GM19023 (cell line): ENCODE data around the gene LOC101059915.
"Not testable (repeated sequence)": the region's sequence is repeated elsewhere in the genome, so short reads cannot be mapped to it uniquely, and the experiment has no call there.

Experiments used
- ATAC-seq: cut with Tn5 transposase; IDR thresholded peaks from one replicate; pipeline ENCODE4 v1.9.1; 2021; ENCODE audit warnings: mild to moderate bottlenecking, moderate library complexity; ENCODE audit not compliant: unreplicated experiment

LOC101059915 gene

DNA sequence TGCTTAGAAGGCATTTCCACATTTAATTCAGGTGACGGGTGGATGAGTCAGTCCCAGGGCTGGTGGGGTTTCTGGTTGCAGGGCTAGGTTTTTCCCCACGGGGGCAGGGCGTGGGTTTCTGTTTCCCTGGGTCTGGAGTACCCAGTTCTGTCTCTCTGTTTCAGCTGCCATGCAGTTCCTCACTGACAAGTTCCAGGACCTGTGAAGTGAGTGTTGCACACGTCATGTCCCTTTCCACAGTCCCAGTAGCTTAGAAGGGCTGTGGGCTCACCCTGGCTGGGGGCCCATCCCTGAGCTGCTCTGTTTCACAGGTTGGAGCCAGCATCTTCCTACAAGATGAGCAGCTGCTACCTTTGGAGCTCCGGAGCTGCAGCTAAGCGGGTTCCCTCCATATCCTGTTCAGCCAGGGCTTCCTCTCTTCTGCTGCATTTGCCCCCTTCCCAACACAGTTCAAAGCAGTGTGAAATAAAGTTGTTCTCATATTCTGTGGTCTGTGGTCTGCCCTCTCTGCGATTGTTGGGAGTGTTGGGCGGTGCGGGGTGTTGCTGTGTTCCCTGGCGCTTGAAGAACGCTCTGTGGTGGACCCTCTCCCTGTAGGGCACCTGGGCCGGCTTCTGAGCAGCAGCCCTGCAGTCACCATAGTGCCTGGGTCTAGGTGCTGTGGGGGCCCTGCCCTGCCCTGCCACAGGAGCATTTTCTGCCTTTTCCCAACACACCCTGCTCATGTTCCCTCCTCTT is 3.9 kb downstream of the LOC101059915 start:
- no peak for ATAC-seq

DNA sequence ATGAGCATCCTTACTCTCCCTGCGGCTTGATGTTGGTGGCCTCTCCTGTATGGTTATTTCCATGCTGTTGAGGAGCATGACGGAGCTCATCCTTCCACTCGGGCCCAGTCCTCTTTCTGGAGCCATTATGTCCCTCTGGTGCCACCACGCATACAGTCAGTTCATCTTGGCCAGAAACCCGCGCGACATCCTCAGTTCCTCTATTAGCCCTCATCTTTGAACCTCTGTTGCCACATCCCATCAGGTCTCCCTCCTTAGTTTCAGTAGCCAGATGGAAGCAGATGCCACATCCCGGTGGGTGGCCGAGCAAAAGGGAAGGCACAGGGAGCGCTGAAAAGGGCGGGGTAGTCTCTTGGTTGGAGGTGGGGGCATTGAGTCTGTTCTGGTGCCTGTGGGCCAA is 4.6 kb downstream of the LOC101059915 start:
- ATAC-seq: no peak

DNA sequence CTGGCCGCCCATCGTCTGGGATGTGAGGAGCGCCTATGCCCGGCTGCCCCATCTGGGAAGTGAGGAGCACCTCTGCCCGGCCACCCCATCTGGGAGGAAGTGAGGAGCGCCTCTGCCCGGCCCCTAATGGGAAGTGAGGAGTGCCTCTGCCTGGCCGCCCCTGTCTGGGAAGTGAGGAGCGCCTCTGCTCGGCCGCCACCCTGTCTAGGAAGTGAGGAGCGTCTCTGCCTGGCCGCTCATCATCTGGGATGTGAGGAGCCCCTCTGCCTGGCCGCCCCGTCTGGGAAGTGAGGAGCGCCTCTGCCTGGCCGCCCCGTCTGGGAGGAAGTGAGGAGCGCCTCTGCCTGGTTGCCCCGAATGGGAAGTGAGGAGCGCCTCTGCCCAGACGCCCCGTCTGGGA is 8.3 kb downstream of the LOC101059915 start:
- not testable (repeated sequence) for ATAC-seq

DNA sequence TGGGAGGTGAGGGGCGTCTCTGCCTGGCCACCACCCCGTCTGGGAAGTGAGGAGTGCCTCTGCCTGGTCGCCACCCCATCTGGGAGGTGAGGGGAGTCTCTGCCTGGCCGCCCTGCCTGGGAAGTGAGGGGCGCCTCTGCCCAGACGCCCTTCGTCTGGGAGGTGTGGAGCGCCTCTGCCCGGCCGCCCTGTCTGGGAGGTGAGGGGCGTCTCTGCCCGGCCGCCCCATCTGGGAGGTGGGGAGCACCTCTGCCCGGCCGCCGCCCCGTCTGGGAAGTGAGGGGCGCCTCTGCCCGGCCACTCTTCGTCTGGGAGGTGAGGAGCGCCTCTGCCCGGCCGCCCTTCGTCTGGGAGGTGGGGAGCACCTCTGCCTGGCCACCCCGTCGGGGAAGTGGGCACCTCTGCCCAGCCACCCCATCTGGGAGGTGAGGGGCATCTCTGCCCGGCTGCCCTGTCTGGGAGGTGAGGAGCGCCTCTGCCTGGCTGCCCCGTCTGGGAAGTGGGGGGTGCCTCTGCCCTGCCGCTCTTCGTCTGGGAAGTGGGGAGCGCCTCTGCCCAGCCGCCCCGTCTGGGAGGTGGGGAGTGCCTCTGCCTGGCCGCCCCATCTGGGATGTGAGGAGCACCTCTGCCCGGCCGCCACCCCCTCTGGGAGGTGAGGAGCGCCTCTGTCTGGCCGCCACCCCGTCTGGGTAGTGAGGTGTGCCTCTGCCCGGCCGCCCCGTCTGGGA is 8.9 kb downstream of the LOC101059915 start:
- not testable (repeated sequence) for ATAC-seq

DNA sequence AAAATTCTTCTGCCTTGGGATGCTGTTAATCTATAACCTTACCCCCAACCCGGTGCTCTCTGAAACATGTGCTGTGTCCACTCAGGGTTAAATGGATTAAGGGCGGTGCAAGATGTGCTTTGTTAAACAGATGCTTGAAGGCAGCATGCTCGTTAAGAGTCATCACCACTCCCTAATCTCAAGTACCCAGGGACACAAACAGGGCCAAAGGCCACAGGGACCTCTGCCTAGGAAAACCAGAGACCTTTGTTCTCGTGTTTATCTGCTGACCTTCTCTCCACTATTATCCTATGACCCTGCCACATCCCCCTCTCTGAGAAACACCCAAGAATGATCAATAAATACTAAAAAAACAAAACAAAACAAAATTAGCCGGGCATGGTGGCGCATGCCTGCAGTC is 9.8 kb downstream of the LOC101059915 start:
- ATAC-seq: not testable (repeated sequence)

DNA sequence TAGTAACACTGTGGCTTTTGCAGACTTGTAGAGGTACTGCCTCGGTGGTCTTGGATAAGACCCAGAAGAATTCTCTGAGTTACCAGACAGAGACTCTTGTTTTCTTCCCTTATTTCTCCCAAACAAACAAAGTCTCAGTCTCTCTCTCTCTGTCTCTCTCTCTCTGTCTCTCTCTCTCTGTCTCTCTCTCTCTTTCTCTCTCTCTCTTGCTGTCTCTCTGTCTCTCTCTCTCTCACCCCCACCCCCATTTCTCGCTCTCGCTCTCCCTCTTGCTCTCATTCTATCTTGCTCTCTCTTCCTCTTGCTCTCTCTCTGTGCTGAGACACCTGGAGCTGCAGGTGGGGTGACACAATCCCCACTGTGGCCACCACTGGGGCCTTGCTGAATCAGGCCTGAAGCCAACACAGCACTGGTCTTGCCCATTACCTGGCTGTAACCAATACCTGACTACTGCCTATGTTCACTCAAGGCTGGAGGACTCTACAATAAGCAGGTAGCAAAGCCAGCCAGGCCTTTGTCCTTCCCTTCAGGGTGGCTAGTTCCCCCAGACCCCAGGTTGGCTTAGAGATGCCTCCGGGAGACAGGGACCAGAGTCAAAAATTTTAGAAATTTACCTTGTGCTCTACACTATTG is 12.3 kb downstream of the LOC101059915 start:
- no peak for ATAC-seq

DNA sequence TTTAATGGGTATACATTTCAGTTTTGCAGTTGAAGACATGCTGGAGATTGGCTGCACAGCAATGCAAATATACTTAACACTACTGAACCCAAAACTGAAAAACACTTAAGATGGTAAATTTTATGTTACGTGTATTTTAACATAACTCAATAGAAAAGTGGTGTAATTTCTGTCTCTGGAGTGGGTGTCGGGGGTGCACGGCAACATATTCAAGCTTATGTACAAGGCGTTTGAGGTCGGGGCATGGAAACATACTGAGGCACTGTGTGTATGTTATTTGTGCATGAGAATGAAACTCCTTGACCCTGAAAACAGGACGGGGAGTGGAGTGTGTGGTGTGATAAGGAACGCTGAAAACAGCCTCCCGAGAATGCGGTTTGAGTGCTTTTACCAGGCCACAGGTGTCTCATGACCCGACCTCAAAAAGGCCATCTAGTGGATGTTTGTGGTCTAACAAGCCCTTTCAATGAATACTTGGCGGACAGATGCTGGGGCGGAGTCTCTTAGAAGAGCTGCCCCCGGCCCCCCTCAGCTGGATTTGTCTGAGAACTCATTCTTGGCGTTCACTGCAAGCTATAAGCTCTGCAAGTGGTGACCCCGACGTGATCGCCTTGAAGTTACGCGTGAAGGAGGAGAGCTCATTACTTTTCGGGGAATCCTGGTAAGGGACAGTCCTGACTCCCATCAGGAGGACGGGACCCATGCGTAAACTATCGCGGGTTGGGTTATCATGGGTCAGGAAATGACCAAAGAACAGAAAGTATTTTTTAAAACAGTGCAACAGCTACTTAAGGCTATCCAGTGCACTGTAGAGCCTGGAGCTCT is 29.5 kb downstream of the LOC101059915 start:
- ATAC-seq: peak; percentile 68

DNA sequence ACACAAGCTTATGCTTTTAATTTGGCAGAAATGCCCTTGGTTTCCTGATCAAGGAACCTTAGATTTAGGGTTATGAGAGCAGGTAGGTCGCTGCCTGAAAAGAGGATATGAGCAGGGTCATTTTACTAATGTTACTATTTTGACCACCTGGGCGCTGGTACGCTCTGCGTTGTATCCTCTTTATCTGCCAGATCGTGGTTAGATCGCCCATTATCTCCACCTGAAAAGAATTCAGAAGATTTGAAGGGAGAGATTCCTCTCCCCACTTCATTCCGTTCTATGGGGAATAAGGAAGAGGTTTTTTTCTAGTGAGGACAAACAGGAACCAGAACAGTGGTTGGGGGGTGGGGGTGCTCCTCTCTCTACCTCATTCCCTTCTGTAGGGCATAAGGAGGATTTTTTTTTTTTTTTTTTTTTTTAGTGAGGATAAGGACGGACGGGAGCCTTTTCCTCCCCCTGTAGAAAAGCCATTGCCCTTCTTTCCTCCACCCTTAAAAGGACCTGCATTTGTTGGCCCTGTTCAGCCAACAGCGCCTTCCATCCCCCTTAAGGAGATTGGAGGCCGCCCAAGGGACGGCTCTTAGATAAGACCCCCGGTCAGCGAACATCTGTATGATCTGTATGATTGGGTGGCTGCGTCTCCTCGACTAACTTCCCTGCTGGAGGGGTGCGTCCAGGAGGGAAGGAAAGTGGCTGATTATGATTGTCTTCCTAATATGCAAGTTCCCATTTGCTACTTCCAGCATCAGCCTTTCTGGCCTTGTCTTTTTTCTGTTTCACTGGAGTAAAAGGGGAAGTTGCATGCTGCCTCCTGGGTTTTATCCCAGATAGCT is 30.3 kb downstream of the LOC101059915 start:
- peak; percentile 30 for ATAC-seq

DNA sequence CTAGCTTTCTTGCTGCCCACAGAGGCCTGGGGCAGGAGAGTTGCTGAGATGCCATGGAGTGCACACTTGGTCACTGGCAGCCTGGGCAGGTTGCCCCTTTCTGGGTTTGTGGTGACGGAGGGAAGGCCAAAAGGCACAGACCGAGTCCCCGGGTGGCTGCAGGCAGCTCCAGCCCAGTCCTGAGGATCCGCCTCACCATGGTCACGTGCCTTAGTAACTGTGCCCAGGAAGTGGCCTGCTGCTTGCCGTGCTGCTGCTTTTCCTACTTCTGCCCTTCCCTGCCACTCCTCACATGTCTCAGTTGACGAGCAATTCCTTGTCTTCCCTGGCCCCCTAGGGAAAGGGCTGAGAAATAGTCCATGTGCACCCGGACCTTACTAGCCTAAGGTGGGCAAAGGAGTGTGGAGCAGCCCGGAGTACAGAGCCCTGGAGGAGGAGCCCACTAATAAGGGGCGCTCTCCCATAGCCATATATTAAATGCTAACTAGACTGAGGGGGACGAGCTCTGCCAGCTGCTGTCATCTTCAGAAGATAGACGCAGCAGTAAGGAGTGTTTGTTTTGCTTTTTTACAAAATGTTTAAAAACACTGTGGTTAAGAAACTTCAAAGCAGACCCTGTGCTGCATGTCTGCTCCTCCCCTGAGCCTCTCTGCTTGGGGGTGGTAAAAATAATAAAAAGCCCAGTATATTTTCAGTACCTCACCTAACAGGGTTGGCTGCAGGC is 31.1 kb downstream of the LOC101059915 start:
- not testable (repeated sequence) for ATAC-seq

DNA sequence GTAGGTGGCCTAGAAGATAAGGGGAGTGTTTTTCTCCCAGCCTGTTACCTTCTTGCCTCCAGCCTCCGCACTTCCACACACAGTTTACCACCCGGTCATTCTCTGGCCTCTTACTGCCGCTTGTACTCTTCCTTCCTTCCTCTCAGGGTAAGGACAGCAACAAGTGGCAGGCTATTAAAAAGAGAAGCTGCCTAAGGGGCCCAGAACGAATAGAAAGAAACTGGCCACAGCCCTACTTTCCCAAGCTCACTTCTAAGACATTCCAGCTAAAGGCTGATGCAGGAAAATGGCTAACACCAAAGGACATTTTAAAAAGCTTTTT is 31.6 kb downstream of the LOC101059915 start:
- not testable (repeated sequence) for ATAC-seq

DNA sequence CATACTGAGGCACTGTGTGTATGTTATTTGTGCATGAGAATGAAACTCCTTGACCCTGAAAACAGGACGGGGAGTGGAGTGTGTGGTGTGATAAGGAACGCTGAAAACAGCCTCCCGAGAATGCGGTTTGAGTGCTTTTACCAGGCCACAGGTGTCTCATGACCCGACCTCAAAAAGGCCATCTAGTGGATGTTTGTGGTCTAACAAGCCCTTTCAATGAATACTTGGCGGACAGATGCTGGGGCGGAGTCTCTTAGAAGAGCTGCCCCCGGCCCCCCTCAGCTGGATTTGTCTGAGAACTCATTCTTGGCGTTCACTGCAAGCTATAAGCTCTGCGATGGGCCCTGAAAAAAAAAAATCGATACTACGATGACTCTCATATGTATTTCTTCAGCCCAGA is 35.5 kb downstream of the LOC101059915 start:
- ATAC-seq: peak; percentile 60

DNA sequence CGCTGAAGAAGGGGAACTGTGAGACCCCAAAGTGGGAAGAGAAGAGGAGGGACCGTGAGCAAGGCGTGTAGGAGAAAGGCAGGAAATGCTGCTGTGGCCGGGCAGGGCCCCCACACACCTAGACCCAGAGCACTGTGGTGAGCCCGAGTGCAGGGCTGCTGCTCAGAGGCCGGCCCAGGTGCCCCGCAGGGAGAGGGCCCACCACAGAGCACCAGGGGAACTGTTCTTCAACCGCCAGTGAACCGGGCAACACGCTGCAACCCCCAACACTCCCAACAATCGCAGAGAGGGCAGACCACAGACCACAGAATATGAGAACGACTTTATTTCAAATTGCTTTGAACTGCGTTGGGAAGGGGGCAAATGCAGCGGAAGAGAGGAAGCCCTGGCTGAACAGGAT is 46.7 kb downstream of the LOC101059915 start:
- not testable (repeated sequence) for ATAC-seq

DNA sequence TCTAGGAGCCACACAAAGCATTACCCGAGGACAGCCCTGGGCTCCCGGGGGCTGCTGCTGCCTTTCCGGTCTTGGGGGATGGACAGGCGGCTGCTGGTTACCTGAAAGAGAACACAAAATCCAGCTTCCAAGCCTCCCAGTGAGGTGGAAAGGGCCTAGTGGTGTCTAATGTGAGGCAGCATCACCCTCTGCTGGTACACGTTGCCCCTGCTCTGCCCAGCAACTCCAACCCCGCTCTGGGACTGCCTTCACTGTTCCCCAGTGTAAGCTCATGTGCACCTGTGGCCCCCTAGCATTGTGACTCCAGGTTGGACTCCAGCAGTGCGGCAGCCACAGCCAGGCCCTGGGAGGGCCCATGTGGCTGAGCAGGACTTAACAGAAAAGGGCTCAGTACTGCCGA is 48.2 kb downstream of the LOC101059915 start:
- not testable (repeated sequence) for ATAC-seq

DNA sequence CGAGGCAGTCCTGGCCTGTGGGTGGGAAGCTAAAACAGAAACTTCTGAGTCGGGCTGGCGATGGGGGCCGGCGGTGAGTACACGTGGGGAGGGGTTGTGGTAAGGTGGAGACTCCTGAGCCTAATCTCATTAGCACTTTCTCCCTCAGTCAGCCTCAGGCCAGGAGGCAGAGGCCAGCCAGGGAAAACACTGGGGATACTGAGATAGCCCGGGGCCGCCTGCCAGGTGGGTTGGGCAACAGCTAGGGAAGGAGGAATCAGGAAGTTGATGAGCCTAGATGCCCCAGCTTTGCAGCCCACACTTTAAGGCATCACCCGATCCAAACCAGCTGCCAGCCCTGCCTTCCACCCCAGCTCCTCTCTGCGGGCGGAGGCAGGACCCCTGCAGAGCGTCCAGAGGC is 49.0 kb downstream of the LOC101059915 start:
- ATAC-seq: not testable (repeated sequence)

DNA sequence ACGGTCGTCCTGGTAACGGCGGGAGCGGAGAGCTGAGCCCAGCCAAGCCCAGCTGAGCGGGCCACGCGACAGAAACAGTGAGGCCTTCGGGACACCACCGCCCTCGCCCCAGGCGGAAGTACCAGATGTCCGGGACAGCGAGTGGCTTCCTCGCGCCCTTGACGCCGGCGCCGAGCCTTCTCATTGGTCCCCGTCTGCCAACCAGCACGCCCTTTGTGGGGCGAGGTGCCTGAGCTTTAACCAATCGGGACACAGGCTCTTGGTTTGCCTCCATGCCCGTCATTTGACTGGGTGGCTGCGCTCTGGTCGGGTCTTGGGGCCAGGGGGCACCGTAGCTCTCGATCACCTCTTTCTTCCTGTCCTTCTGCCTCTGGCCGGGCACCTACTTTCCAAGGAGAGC is 50.8 kb downstream of the LOC101059915 start, which contains the start of gene CXorf49:
Gene CXorf49 (minus strand): TSS at position 101 of the 400 bp plus-strand sequence. CDS start 134 bp downstream, outside the sequence.
- not testable (repeated sequence) for ATAC-seq

DNA sequence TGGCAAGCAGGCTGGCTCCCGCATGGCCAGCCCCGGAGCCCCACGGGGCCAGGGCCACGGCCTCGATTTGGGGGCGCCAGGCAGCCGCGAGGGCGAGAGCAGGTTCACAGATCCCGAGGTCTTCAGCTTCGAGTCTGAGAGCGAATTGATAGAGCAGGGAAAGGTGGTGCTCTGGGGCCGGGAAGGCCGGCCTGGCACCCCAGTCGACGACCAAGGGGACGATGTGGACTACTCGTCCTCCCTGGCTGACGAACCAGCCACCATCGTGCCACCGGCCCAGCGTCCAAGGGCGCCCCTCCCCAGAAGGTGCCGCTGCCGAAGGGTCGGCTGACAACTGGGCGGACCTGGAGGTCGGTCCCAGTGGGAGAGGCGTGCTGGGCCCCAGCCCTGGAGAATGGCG is 51.8 kb downstream of the LOC101059915 start:
- ATAC-seq: not testable (repeated sequence)

DNA sequence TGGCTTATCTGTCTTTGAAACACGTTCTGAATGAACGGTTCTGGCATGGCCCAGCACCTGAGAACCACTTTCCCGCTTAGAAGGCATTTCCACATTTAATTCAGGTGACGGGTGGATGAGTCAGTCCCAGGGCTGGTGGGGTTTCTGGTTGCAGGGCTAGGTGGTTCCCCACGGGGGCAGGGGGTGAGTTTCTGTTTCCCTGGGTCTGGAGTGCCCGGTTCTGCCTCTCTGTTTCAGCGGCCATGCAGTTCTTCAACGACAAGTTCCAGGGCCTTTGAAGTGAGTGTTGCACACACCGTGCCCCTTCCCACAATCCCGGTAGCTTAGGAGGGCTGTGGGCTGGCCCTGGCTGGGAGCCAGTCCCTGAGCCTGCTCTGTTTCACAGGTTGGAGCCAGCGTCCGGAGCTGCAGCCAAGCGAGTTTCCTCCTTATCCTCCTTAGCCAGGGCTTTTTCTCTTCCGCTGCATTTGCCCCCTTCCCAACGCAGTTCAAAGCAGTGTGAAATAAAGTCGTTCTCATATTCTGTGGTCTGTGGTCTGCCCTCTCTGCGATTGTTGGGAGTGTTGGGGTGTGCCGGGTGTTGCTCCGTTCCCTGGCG is 53.0 kb downstream of the LOC101059915 start:
- not testable (repeated sequence) for ATAC-seq
